Fibroblast of the aortic adventitia (primary cell): ENCODE results near the gene NDUFAB1. TPM values are rescaled to one million over a fixed set of nuclear protein-coding genes. Genes with fewer than 3 reads are reported as not detected.
"Not testable (repeated sequence)": the region's sequence is repeated elsewhere in the genome, so short reads cannot be mapped to it uniquely, and the experiment has no call there.

ENCODE experiments used
- DNase-seq: peaks from one replicate; pipeline ENCODE4 v3.0.0-alpha.2; 2010; ENCODE audit warnings: low read depth
- H3K4me3 ChIP-seq: 2 replicates; pipeline ENCODE4 v1.5.1; 2011; ENCODE audit warnings: low read depth, mild to moderate bottlenecking, control low read depth, low read length, moderate library complexity
- CTCF ChIP-seq: IDR thresholded peaks from 2 replicates; pipeline ENCODE4 v1.5.1; 2011; ENCODE audit warnings: mild to moderate bottlenecking, low read length, control low read depth, inconsistent platforms; ENCODE audit not compliant: insufficient read depth
- total RNA-seq: library from RNA; depleted of rRNA; stranded (reverse); fragments of >200 nt; gene quantifications from 2 replicates; pipeline ENCODE4 v1.2.3, GENCODE V29; 2012; ENCODE audit warnings: low replicate concordance

NDUFAB1 gene
- total RNA-seq, 1 donor, result 71.5 TPM

GRCh38 chr16:23629516-23629915 is 33.4 kb upstream of the NDUFAB1 start:
- TF ChIP-seq CTCF, result no peak
- no peak for DNase-seq
- H3K4me3 ChIP-seq, result no peak overlapping the region

- no peak for DNase-seq
- no peak for TF ChIP-seq CTCF
- H3K4me3 ChIP-seq, result no peak overlapping the region
These were observed 28.0 kb upstream of the NDUFAB1 start for GRCh38 chr16:23624092-23624491.

- no peak overlapping the region for H3K4me3 ChIP-seq
- DNase-seq, result no peak
- TF ChIP-seq CTCF, result no peak
These were observed 19.7 kb upstream of the NDUFAB1 start for GRCh38 chr16:23615805-23616204.

GRCh38 chr16:23611936-23612335 is 15.8 kb upstream of the NDUFAB1 start:
- TF ChIP-seq CTCF, result no peak
- DNase-seq, result no peak
- H3K4me3 ChIP-seq, result no peak overlapping the region

GRCh38 chr16:23610905-23611304 is 14.8 kb upstream of the NDUFAB1 start:
- not testable (repeated sequence) for H3K4me3 ChIP-seq, DNase-seq

- no peak overlapping the region for H3K4me3 ChIP-seq
- TF ChIP-seq CTCF, result no peak
- no peak for DNase-seq
These were observed 13.8 kb upstream of the NDUFAB1 start for GRCh38 chr16:23609929-23610328.

- H3K4me3 ChIP-seq, result no peak overlapping the region
- no peak for TF ChIP-seq CTCF
- DNase-seq, result peak; percentile 68
These were observed 12.1 kb upstream of the NDUFAB1 start for GRCh38 chr16:23608194-23608593.

GRCh38 chr16:23607726-23608125 is 11.6 kb upstream of the NDUFAB1 start:
- DNase-seq, result peak; percentile 7
- no peak for TF ChIP-seq CTCF
- no peak overlapping the region for H3K4me3 ChIP-seq
